ENCODE measurements around the gene OGN.
"Not testable (repeated sequence)": the region's sequence is repeated elsewhere in the genome, so short reads cannot be mapped to it uniquely, and the experiment has no call there.

Gene OGN

DNA sequence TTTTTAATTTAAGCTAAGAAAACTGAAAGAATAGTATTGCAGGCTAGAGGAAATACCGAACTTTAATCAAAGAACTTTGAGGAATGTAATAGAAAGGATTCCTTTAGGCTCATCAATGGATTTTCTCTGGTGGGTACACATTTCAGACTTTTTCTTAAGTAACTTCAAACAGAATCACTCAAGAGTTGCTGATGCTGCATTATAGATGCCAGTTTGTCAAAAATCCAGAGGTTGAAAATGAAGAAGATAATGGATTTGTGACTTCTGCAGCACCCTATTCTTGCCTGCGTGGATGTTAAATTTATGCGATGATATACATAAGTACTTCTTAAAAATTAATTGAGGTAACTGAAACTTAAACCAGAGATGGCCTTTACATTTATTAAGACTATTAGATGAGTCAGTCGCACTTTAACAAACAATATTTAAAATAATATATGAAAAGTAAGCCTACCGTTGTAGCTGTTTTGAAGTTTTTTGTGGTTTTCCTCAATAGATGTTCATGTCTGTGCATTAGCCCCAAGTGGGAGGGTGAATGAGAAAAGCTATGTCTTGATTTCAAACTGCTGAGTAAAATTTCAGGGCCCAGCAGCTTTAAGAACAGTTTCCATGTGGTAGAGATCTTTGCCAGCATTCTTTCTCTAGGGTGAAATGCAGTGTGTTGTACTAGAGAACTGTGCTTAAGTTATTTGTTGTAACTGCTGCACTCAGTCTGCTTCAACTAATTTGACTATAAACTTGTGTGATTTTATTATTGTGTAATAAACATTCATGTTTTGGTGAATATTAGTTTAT is at the start of gene OGN:
OGN (minus strand) TSS at position 537 of the 795 bp plus-strand sequence. CDS start 1,171 bp downstream, outside the sequence.
- DNase-seq (ENCODE audit: low spot score): no peak

- DNase-seq (ENCODE audit: low spot score): no peak
Measured at GRCh38 chr9:92446536-92446935, 42.2 kb upstream of the OGN start.

GRCh38 chr9:92444841-92445240 is 40.5 kb upstream of the OGN start:
- DNase-seq (ENCODE audit: low spot score): no peak

- DNase-seq (ENCODE audit: low spot score): no peak
Measured at GRCh38 chr9:92440751-92441046, 36.3 kb upstream of the OGN start.

DNA sequence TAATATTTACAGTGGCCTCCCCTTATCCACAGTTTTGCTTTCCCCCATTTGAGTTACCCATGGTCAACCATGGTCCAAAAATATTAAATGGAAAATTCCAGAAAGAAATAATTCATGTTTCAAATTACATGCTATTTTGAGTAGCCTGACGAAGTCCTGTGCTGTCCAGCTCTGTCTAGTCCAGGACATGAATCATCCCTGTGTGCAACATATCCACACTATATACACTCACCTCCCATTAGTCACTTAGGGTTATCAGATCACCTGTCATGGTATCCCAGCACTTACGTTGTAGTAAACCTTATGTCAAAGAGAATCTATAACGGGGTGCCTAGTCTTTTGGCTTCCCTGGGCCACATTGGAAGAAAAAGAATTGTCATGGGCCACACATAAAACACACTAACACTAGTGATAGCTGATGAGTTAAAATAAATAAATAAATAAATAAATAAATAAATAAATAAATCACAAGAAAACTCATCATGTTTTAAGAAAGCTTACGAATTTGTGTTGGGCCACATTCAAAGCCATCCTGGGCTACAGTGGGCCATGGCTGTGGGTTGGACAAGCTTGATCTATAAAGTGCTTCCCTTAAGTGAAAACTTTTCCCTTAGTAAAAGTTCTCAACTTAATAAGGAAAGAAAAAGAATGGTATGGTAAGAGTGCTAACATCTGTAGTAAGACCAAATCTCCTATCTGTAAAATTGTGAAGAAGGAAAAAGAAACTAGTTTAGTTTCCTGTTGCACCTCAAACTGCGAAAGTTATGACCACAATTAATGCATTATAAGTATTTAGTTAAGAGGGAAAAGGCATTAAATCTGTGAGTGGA is 35.8 kb upstream of the OGN start:
- DNase-seq (ENCODE audit: low spot score): peak; percentile 56

DNA sequence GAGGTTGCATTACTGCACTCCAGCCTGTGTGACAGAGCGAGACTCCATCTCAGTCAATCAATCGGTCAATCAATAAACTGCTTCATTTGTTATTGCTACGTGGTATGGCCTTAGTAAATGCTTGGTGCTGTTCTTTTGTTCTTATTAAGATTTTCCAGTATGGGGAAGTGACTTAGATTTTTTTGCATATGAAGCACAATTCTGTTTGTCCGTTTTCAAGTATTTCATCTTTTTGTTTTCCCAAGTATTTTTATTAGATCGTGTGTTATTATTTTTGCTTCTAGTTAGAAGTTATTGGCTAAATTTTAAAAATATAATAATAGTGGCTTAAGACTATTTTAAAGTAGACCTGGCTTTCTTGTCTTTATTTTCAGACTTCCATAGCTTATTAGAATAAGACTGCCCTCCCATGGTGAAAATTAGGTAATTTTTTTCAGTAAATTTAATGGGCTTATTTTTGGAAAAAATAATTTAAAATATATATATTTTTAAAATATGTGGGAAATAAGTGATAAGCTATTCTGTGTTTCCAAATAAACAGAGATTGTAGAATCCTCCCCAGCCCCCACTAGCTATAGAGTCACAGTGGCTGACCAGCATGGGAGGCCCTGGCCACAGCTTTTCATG is 34.6 kb upstream of the OGN start:
- no peak for DNase-seq (ENCODE audit: low spot score)

GRCh38 chr9:92435263-92435662 is 30.9 kb upstream of the OGN start:
- no peak for DNase-seq (ENCODE audit: low spot score)

GRCh38 chr9:92432972-92433548 is 28.7 kb upstream of the OGN start:
- no peak for DNase-seq (ENCODE audit: low spot score)

- DNase-seq (ENCODE audit: low spot score): no peak
Measured at GRCh38 chr9:92432350-92432749, 28.0 kb upstream of the OGN start.

DNA sequence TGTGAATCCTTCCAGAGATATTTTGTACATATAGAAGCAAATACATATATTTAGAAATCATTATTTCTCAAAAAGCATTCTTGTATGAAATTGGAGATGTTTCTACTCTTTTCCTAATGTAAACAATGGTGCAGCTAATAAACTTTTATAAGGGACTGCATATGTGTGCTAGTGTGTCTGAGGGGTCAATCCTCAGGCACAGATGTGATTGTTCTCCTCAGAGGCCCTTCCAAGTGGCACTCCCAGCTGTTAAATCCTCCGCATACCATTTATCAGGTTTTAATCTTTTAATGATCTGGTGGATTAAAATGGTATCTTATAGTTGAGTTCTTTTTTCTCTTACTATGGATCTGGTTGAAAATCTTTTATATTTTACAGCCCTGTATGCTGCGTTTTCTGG is 25.5 kb upstream of the OGN start:
- no peak for DNase-seq (ENCODE audit: low spot score)

DNA sequence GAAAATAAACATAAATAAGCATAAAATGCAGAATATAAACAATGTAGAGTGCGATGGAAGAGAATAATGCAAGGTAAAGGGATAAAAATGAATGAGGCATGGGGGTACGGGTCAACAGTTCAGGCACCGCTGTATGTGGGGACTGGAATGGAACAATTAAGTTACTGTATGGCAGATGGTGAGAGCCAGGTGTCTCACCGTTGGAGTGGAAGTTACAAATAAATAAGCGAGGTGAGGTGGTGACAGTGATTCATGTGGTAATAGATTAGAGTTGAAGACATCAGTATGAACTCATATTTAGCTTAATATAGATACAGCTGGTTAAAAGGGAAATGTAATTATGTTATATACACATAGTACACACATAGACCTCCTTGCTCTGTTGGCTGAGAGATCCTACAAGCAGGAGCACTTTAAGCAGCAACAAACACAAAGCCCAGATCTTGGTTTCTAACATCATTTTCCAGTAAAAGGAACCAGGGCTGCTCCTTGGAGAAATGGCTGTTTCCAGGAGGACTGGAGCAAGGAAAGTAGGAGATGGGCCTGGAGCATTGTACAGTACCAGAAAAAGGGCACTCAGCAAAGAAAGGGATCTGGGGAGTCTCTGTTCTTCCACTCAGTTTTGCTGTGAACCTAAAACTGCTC is 22.2 kb upstream of the OGN start:
- no peak for DNase-seq (ENCODE audit: low spot score)

- DNase-seq (ENCODE audit: low spot score): no peak
Measured at GRCh38 chr9:92425474-92425873, 21.1 kb upstream of the OGN start.

- no peak for DNase-seq (ENCODE audit: low spot score)
Measured at GRCh38 chr9:92424340-92424739, 20.0 kb upstream of the OGN start, which contains the start of gene OMD. Gene OMD (minus strand): TSS chr9:92424471. CDS start chr9:92417558, 6,913 bp downstream.

- DNase-seq (ENCODE audit: low spot score): no peak
Measured at GRCh38 chr9:92423612-92424011, 19.2 kb upstream of the OGN start.

GRCh38 chr9:92422611-92423338 is 18.4 kb upstream of the OGN start:
- DNase-seq (ENCODE audit: low spot score): no peak

DNA sequence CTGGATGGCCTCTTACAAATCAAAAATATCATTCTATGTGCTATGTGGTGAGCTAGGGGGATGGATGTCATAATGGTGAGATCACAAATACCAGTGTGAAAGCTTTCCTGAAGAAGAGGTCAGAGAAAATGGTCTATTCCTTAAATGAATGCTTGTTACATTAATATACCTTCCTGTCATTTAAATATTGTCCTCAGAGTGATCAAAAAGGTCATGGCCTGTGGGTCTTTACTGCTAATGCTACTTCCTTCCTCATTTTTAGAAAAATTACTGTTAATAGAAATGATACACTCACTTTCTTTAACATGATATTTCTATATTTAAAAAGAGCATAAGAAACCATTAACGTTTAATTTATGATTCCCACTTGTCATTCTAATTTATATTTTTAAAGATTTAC is 10.2 kb upstream of the OGN start:
- no peak for DNase-seq (ENCODE audit: low spot score)

- DNase-seq (ENCODE audit: low spot score): not testable (repeated sequence)
Measured at GRCh38 chr9:92411157-92411556, 6.8 kb upstream of the OGN start.

- no peak for DNase-seq (ENCODE audit: low spot score)
Measured at GRCh38 chr9:92408747-92409478, 4.5 kb upstream of the OGN start.

DNA sequence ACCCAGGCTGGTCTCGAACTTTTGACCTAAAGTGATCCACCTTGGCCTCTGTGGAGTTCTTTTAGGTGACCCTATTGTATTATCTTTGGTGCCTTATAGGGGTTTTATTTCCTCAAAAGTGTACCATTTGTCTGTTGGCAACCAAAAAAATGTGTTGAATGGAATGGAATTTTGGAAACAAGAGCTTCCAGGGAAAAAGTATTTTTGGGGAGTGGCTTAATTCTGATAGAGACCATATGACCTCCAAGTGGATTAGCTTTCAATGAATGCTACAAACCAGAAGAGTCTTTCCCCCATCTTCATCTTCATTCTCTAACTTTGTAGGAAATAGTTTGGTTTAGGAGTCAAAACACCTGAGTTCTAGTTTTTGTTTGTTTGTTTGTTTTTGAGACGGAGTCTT is 3.4 kb upstream of the OGN start:
- no peak for DNase-seq (ENCODE audit: low spot score)

DNA sequence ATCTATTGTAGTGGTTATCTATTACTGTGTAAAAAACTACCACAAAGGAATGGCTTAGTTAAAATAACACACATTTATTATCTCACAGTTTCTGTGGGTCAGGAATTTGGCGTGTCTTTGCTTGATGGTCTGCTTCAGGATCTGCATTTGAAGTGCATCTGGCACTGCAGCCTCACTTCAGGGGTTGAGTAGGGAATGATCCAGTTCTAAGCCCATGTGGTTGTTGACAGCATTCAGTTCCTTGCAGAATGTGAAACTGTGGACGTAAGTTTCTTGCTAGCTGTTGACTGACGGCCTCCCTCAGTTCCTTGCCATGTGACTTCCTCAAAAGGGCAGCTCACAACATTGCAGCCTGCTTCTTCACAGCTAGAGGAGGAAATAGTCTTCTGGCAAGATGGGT is 2.1 kb upstream of the OGN start:
- DNase-seq (ENCODE audit: low spot score): no peak

GRCh38 chr9:92405818-92406217 is 1.4 kb upstream of the OGN start:
- no peak for DNase-seq (ENCODE audit: low spot score)

Data from kidney tubule cell (primary cell).